Measurements from ENCODE around the gene NSF.
"Not testable (repeated sequence)": the region's sequence is repeated elsewhere in the genome, so short reads cannot be mapped to it uniquely, and the experiment has no call there.

- TF ChIP-seq, protein P1, sequence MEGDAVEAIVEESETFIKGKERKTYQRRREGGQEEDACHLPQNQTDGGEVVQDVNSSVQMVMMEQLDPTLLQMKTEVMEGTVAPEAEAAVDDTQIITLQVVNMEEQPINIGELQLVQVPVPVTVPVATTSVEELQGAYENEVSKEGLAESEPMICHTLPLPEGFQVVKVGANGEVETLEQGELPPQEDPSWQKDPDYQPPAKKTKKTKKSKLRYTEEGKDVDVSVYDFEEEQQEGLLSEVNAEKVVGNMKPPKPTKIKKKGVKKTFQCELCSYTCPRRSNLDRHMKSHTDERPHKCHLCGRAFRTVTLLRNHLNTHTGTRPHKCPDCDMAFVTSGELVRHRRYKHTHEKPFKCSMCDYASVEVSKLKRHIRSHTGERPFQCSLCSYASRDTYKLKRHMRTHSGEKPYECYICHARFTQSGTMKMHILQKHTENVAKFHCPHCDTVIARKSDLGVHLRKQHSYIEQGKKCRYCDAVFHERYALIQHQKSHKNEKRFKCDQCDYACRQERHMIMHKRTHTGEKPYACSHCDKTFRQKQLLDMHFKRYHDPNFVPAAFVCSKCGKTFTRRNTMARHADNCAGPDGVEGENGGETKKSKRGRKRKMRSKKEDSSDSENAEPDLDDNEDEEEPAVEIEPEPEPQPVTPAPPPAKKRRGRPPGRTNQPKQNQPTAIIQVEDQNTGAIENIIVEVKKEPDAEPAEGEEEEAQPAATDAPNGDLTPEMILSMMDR (IDR thresholded peaks at IDR 0.05): not testable (repeated sequence)
- not testable (repeated sequence) for TF ChIP-seq POLR2A (IDR thresholded peaks at IDR 0.05)
Observed at GRCh38 chr17:46793023-46793422, 202.6 kb downstream of the NSF start.
